PFSK-1 (cell line): Measurements from ENCODE around the gene ROBO1.

ENCODE experiments used
- FOXP2 ChIP-seq: optimal IDR thresholded peaks from 2 replicates; pipeline ENCODE3; 2011; ENCODE audit warnings: borderline replicate concordance, control low read depth, inconsistent platforms; ENCODE audit not compliant: insufficient read depth; ENCODE audit errors: extremely low read length, extremely low read depth
- POLR2AphosphoS5 ChIP-seq: IDR thresholded peaks from 2 replicates; pipeline ENCODE4 v1.6.1; 2012; ENCODE audit warnings: low read depth, mild to moderate bottlenecking, control low read depth, low read length, moderate library complexity
- REST ChIP-seq, 2 experiments: IDR thresholded peaks; 2 replicates each; pipeline versions ENCODE4 v1.6.1 to v1.8.0; 2011 to 2012; ENCODE audit warnings: low read depth in 2 of 2, low read length in 2 of 2, control low read depth in 1 of 2, inconsistent platforms in 1 of 2, mild to moderate bottlenecking in 1 of 2, moderate library complexity in 1 of 2; ENCODE audit not compliant: insufficient read depth in 1 of 2
- SIN3A ChIP-seq: IDR thresholded peaks from 2 replicates; pipeline ENCODE4 v1.6.1; 2012; ENCODE audit warnings: mild to moderate bottlenecking, low read length, moderate library complexity, borderline replicate concordance; ENCODE audit not compliant: insufficient read depth
- TAF1 ChIP-seq: IDR thresholded peaks from 2 replicates; pipeline ENCODE4 v1.6.1; 2012; ENCODE audit warnings: low read length, control low read depth, borderline replicate concordance; ENCODE audit not compliant: insufficient read depth

Gene ROBO1

GRCh38 chr3:78562328-78562727 is 1205.5 kb downstream of the ROBO1 start:
- TF ChIP-seq REST (IDR thresholded peaks at IDR 0.05; ENCODE audit: insufficient read depth in 1 of 2, low read depth in 2 of 2, low read length in 2 of 2) (no peak), TAF1 (no peak), SIN3A (no peak), FOXP2 (no peak), POLR2AphosphoS5 (no peak)
